Pancreas (tissue), 10 donors: ENCODE data around the gene GALNT10. TPM values are rescaled to one million over a fixed set of nuclear protein-coding genes. Genes with fewer than 3 reads are reported as not detected.

Source experiments
- ATAC-seq, 4 donors: fragments of 200-7000 bp; cut with Tn5 transposase; one replicate each; pipeline versions ENCODE4 v1.8.0 to v1.9.1; 2020; ENCODE audit warnings: mild to moderate bottlenecking in 4 of 4, moderate library complexity in 4 of 4
- DNase-seq, 6 donors: peaks; one replicate each; pipeline ENCODE4 v3.0.0-alpha.2; 2020
- FAIRE-seq: peaks from 2 replicates; lab custom pipeline; 2012; peaks lifted over from hg19 to GRCh38; lab: Jason Lieb, UNC
- H3K27ac ChIP-seq, 4 donors: fragments of 200-600 bp; sonication (generic); 1 replicate in 3 of 4; 2 replicates in 1 of 4; pipeline versions ENCODE4 v1.5.0 to v1.8.0; 2020
- H3K27me3 ChIP-seq, 4 donors: fragments of 200-600 bp; one replicate each; pipeline ENCODE4 v1.8.0; 2021
- H3K36me3 ChIP-seq, 3 donors: fragments of 200-600 bp; sonication (generic) in 1 of 3; one replicate each; pipeline versions ENCODE4 v1.5.0 to v1.8.0; 2020 to 2021
- H3K4me1 ChIP-seq, 3 donors: fragments of 200-600 bp; one replicate each; pipeline ENCODE4 v1.8.0; 2021
- H3K4me3 ChIP-seq, 4 donors: fragments of 200-600 bp; sonication (generic) in 2 of 4; one replicate each; pipeline versions ENCODE4 v1.5.0 to v1.8.0; 2020 to 2021
- H3K9me3 ChIP-seq, 4 donors: fragments of 200-600 bp; one replicate each; pipeline ENCODE4 v1.8.0; 2021
- CTCF ChIP-seq, 4 donors: fragments of 200-600 bp; sonication (generic) in 3 of 4; IDR thresholded peaks; one replicate each; pipeline versions ENCODE4 v1.5.0 to v1.8.0; 2021; ENCODE audit warnings: antibody characterized with exemption in 4 of 4
- WGBS, 2 donors: extraction: QIAGEN DNeasy Blood & Tissue Kit; methylation state at CpG; one replicate each; pipeline ENCODE4 v1.1.7; 2013; 5-methylcytosine and 5-hydroxymethylcytosine counted together
- intact Hi-C, 3 donors: fragments of 100-400 bp; cut with DNase I; formaldehyde crosslinking; loops; one replicate each; pipeline versions ENCODE4 v1.11.1 to v1.14.2; 2022
- polyA plus RNA-seq, 2 donors: library from polyadenylated mRNA; stranded (reverse); fragments of 200-250 nt; gene quantifications; one replicate each; pipeline ENCODE4 v1.2.3, GENCODE V29; 2013
- total RNA-seq, 6 donors: library from RNA; stranded (reverse); fragmentation: NEBNext Ultra II Directional in 4 of 6; extraction: Animal tissue kit (Norgen Biotek cat#: 25700) in 4 of 6; gene quantifications; one replicate each; pipeline versions ENCODE4 v1.2.1 to v1.2.4, GENCODE V29; 2021 to 2023
- donor health status: healthy with polysubstance abuse.
- donor health status: DM: no; HTN: no; CAD: no; lungs with moderate emphysema.
- donor health status: DM: no; HTN: no; CAD: no.
- donor health status: control.
- donor health status: control.
- donor health status: Bipolar disorder and iron deficiency.
- donor health status: DM: yes; HTN: yes; CAD: no.
- donor health status: DM: no; HTN: no; CAD: no.
- donor health status: DM: no; HTN: no; CAD: no.
- donor health status: DM: yes; HTN: yes; CAD: no.

GALNT10 gene
- total and polyA plus RNA-seq, 8 donors: 4.4 to 23.1 (median 13.4) TPM

GRCh38 chr5:154309371-154309745 lies 118.8 kb downstream of the GALNT10 start:
- TF ChIP-seq CTCF (IDR thresholded peaks at IDR 0.05): no peak
- Histone ChIP-seq H3K4me1 (no peaks in the 10 kb centered on the region), H3K27me3 (no peaks in the 10 kb centered on the region), H3K9me3 (no peaks in the 10 kb centered on the region), H3K4me3 (no peak overlapping the region), H3K36me3 (no peaks in the 10 kb centered on the region), H3K27ac (no peak overlapping the region)
- DNase-seq: no peak
- intact Hi-C loops: no loop called here
- WGBS, 2 donors: 92 to 96% methylated on average over 1 of the region's 1 CpG
- no peak for FAIRE-seq
- no peak for ATAC-seq

GRCh38 chr5:154309805-154310204 lies 119.3 kb downstream of the GALNT10 start:
- Histone ChIP-seq H3K9me3 (no peaks in the 10 kb centered on the region), H3K27ac (no peak overlapping the region), H3K27me3 (no peaks in the 10 kb centered on the region), H3K4me3 (no peak overlapping the region), H3K4me1 (peaks cover 0 to under 1% (median 0%) of the 10 kb centered on the region in 3 donors), H3K36me3 (no peaks in the 10 kb centered on the region)
- TF ChIP-seq CTCF (IDR thresholded peaks at IDR 0.05): no peak
- no peak for ATAC-seq
- intact Hi-C loops: no loop called here
- no peak for FAIRE-seq
- 92% methylated on average over 8 of the region's 8 CpGs for WGBS, 2 donors
- DNase-seq: no peak

GRCh38 chr5:154311362-154311761 lies 120.8 kb downstream of the GALNT10 start:
- 92 to 94% methylated on average over 5 of the region's 5 CpGs for WGBS, 2 donors
- intact Hi-C loops: no loop called here
- H3K27me3 ChIP-seq: no peaks in the 10 kb centered on the region
- H3K4me1 ChIP-seq: peaks cover 8 to 15% (median 14%) of the 10 kb centered on the region in 3 donors
- ATAC-seq (no peak), DNase-seq (no peak), FAIRE-seq (no peak)
- no peaks in the 10 kb centered on the region for H3K36me3 ChIP-seq
- no peak overlapping the region for H3K27ac ChIP-seq
- no peaks in the 10 kb centered on the region for H3K9me3 ChIP-seq
- no peak overlapping the region for H3K4me3 ChIP-seq
- no peak for TF ChIP-seq CTCF (IDR thresholded peaks at IDR 0.05)

GRCh38 chr5:154312000-154312399 lies 121.5 kb downstream of the GALNT10 start:
- no peak for TF ChIP-seq CTCF (IDR thresholded peaks at IDR 0.05)
- DNase-seq (no peak), ATAC-seq (no peak), FAIRE-seq (no peak)
- no peak overlapping the region for H3K4me3 ChIP-seq
- H3K27me3 ChIP-seq: no peaks in the 10 kb centered on the region
- H3K27ac ChIP-seq: no peak overlapping the region
- intact Hi-C loops: no loop called here
- 89 to 93% methylated on average over 3 of the region's 3 CpGs for WGBS, 2 donors
- H3K36me3 ChIP-seq: no peaks in the 10 kb centered on the region
- no peaks in the 10 kb centered on the region for H3K9me3 ChIP-seq
- H3K4me1 ChIP-seq: peaks cover 8 to 17% (median 15%) of the 10 kb centered on the region in 3 donors

- Histone ChIP-seq H3K4me3 (no peak overlapping the region), H3K27ac (no peak overlapping the region), H3K36me3 (no peaks in the 10 kb centered on the region), H3K4me1 (peaks cover 8 to 17% (median 15%) of the 10 kb centered on the region in 3 donors), H3K27me3 (no peaks in the 10 kb centered on the region), H3K9me3 (no peaks in the 10 kb centered on the region)
- DNase-seq: no peak
- FAIRE-seq: no peak
- TF ChIP-seq CTCF (IDR thresholded peaks at IDR 0.05): no peak
- no peak for ATAC-seq
- intact Hi-C loops: no loop called here
Measured at GRCh38 chr5:154312576-154312975, 122.0 kb downstream of the GALNT10 start.
